IPS-NIHi7 (cell line): ENCODE results near the gene PDE4D.

Experiments
- DNase-seq: peaks from one replicate; pipeline ENCODE4 v3.0.0; 2012; ENCODE audit warnings: mixed read lengths; ENCODE audit errors: extremely low spot score

PDE4D gene

DNA sequence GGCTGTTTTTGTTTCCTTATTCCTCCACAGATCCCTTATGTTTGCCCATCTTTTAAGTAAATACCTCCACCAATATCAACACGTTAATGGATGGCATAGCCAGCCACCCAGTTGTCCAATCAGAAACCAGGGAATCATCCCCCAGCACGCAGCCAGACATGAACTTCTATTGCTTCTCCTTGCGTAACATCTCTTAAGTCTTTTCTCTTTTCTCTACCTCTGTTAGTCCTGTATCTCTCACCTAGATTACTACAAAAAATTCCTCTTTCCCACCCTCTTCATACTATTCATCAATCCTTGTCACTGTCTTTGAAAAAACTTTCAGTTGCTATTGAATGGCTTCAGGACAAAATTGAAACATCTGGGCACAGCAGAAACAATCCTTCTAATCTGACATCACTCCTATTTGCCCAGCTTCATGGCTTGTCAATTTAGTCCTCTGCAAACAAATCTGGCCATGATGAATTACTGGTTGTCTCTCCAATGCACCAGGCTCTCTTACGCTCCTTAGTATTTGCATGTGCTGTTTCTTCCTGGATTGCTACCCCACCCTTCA, 961.4 kb downstream of the PDE4D start:
- no peak for DNase-seq

DNA sequence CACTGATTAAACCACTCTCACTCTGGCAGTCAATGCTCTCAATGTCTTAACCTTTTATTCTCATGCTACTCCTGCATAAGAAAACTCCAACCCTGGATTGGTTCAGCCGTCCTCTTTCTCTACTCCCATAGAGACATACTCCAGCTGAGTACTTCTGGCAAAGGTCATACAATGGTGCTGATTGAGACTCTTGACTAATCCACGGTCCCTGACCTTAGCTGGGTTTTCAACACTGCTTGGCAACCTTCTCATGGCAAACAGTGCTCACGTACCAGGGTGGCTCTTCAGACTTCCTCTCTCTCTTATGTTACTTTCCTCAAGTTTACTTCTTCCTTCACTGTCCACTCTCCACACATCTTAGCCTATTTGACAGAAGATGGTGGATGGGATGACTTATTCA, 963.0 kb downstream of the PDE4D start:
- DNase-seq: no peak

DNA sequence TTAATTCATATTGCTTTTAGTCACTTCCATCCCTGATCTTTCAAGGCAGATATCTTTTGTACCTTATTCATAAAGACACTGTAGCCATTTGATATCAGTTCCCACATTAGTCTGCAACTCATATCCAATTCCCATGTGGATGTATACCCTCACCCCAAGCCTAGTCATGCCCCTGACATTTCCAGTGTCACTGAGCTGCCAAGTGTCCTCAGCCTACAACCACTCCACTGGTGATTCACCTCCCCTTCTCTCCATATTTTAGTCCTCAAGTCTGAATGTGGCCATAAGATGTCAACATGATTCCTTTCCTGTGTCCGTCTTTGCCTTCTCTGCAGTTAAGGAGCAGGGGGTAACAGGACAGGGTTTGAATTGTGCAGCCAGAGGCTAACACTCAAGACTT, 963.8 kb downstream of the PDE4D start:
- DNase-seq: no peak

DNA sequence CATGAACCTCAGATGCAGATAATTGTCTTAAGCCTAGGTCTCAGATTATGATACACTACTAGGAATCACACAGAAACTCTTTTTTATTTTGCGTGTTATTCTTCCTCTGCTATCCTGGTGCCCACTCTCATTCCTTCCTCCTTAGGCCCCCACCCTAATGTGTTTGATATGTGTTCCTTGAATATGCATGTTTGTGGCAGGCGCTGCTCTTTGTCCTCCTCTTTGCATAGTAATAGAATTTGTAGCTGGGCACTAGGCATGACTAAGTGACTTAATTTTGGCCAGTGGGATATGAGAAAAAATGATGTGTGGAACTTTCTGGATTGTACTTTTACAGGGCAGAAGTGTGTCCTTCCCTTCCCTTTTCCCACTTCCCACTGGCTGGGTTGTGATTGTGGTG, 965.6 kb downstream of the PDE4D start:
- DNase-seq: no peak

DNA sequence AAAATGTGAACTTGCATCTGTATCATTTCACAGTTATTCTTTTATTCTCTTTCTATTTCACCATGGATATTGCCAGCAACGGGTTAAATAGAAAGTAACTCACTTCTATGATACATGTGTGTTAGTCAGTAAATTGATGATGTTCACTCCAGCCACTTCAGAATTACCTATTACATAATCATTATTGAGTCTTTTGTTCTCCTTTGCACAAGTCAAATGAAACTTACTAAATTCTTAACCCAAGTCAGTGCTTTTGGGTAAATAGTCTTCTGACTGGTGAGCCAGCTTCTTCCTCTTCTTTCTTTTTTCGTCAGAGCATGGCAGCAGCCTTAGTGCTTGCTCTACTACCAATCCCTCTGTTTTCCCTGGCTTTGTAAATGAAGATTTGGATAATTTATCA, 966.3 kb downstream of the PDE4D start:
- DNase-seq: no peak

DNA sequence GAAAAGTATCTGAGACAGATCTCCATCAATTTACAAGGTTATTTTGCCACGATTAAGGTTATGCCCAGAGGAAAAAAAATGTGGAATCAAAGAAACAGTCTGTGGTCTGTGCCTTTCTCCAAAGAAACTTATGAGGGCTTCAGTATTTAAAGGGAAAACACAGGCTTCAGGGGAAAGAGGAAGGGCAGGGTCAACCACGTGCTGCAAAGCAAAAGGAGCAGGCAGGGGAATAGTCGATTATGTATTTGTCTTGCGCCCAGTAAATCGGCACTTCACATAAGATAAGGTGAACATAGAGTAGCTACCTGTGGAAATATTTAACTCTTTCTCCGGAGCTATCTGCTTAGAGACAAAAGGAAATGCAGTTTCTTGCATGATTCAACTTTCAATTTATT, 967.0 kb downstream of the PDE4D start:
- no peak for DNase-seq

DNA sequence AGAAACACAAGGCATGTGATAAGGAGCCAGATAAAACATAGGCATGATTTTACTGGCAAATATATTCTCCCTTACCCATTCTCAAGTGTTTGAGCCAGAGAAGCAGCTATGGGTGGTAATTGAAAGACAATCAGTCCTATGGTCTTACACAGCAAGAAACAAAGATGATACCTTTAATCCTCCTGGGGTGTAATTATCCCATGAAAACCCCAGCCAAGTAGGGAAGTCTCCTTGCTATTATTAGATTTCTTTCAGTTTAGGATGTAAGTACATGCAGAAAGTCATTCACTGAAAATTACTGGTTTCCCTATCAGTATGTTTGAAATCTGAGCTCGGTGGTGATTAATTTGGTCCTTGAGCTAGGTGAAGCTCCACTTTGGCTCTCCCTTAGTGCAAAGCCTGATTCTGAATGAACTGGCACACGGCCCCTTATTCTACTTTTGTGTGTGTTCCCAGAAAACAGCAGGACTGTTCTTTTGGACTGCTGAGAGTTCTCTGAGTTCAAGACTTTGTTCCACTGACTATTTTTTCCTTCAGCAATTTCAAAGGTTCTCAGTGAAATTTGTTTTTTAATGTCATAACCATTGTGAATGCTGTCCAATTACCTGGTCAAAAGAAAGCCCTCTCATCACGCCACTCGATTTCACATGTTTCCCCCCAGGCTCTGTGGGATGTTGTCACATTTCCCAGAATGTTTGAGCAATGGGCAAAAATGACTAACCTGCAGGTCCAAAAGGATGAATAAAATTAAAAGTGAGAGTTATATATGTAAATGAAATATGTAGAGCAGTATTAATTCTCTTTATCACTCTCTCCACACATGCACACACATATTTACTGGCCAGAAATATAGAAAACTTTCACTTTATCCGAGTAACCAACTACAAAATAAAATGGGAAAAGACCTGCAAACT, 967.6 kb downstream of the PDE4D start:
- DNase-seq: no peak

DNA sequence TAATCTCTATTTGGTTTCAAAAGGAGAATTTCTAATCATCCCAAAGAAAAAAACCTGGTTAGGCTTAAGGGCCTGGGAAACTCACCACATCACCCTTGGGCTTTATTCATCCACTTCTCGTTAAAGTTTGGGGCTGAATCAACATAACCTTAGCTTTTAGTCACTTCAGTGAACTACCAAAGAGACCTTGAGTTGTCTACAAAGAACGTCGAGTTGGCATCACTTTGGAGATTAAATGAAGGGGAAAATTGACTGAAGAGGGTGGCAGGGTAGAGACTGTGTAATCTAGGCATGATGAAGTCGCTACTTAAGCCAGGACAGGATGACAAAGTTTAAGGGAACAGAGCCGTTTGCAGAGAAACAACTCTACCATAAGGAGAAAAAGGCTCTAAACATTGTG, 969.2 kb downstream of the PDE4D start:
- DNase-seq: no peak

DNA sequence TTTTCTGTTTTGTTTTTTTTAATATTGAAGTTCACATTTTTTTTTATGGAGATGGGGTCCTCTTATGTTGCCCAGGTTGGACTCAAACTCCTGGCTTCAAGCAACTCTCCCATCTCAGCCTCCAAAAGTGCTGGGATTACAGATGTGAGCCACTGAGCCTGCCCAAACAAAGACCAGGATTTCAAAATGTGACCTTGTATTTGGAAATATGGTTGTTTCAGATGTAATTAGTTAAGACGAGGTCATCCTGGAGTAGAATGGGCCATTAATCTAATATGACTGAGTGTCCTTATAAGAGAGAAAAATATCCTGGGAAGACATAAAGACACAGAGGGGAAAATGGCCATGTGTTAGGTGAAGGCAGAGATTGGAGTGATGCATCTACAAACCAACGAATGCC, 970.2 kb downstream of the PDE4D start:
- DNase-seq: no peak

DNA sequence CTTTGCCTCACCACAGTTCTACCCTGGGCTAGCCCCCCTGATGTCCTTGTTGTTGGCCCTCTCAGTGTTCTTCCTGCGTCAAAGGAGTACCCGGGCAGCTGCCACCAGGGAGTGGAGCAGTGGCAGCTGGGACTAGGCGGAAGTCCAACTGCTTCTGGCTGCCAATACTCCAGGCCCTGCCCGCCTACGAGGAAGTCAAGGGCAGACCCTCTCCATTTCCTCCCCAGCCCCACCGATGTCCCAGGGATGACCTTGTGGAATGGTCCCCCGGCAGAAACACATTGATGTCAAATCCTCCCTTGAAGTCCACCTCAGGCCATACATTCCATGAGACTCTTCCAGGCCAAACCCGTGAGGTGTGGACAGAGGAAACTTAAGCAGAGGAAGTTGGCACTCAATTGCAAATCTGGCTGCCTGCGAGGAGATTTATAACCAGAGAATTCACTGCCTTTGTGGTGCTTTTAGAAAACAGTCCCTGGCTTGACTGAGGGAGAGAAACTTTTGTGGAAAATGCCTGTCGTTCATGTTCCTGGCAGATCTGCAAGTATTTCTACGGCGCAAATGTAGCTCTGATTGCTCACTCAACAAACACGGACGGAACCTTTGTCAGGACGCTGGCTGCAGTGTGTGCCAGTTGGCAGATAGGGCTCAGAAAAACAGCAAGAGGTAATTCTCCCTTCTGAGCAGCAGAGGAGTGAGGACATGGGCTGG, 970.9 kb downstream of the PDE4D start:
- DNase-seq: no peak

DNA sequence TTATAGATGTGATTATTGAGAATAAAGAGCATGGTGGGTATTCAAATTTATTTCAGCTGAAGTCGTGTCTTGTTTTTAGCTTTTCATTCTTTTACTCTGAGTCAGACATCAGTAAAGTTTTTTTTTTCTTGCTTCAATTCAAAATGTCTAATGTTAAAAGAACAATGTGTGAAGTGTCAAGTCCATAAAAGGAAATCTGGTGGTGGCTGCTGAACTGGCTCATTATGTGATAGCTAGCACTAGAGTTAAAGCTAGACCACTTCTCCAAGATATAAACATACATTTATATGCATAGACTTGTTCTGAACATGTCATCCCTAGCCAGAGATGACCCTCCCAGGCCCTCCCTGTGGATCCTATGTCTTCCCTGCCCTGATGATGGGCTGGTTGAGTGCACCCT, 972.4 kb downstream of the PDE4D start:
- DNase-seq: no peak

DNA sequence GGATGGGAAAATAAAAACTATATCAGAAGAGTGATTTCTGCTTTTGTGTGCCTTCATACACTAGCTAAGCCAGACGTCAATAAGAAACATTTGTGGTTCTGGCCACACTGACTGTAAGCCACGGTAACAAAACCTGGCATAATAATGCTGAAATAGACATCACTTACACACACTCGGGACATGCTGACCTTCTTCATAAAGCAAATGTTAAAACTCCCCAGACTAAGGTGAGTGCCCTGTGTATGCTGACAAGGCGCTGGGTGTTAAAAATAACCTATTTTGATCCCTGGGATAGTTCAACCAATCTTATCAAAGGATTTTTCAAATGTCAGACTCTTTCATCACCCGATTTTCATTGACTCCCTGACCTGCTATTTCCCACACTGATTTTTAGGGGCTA, 973.7 kb downstream of the PDE4D start:
- no peak for DNase-seq
